HFF-Myc (cell line): ENCODE results near the gene PTPRJ.

ENCODE experiments used
- DNase-seq: peaks from one replicate; pipeline ENCODE4 v3.0.0-alpha.2; 2011; ENCODE audit warnings: low read depth; ENCODE audit errors: extremely low read depth
- H3K4me3 ChIP-seq: replicated peaks from 2 replicates; pipeline ENCODE4 v1.5.1; 2011; ENCODE audit warnings: low read depth, mild to moderate bottlenecking, control low read depth, low read length
- TF ChIP-seq, protein P1 (sequence below): IDR thresholded peaks from 2 replicates; pipeline ENCODE4 v1.5.1; 2012; ENCODE audit warnings: mild to moderate bottlenecking, low read depth, low read length, control low read depth; ENCODE audit errors: missing control alignments

PTPRJ gene

DNA sequence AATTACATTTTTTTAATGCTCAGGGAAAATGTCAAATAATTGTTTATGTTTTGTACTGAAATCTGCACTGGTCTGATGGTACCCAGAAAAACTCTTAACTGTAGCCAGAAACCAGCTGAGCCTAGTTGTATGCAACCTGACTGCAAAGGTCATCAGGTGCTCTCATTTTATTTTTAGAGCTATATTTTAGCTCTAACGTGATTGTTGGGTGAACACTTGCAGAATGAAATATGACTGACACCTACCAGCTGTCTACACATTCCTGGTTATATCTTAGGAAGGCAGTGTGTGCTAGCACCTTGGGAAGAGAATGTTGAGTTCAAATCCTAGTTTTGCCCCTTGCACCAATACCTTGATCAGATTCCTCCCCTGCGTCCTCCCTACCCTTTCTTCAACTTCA lies 23.6 kb downstream of the PTPRJ start:
- DNase-seq, result no peak
- H3K4me3 ChIP-seq, result no peak overlapping the region
- TF ChIP-seq, protein P1, sequence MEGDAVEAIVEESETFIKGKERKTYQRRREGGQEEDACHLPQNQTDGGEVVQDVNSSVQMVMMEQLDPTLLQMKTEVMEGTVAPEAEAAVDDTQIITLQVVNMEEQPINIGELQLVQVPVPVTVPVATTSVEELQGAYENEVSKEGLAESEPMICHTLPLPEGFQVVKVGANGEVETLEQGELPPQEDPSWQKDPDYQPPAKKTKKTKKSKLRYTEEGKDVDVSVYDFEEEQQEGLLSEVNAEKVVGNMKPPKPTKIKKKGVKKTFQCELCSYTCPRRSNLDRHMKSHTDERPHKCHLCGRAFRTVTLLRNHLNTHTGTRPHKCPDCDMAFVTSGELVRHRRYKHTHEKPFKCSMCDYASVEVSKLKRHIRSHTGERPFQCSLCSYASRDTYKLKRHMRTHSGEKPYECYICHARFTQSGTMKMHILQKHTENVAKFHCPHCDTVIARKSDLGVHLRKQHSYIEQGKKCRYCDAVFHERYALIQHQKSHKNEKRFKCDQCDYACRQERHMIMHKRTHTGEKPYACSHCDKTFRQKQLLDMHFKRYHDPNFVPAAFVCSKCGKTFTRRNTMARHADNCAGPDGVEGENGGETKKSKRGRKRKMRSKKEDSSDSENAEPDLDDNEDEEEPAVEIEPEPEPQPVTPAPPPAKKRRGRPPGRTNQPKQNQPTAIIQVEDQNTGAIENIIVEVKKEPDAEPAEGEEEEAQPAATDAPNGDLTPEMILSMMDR, result no peak

DNA sequence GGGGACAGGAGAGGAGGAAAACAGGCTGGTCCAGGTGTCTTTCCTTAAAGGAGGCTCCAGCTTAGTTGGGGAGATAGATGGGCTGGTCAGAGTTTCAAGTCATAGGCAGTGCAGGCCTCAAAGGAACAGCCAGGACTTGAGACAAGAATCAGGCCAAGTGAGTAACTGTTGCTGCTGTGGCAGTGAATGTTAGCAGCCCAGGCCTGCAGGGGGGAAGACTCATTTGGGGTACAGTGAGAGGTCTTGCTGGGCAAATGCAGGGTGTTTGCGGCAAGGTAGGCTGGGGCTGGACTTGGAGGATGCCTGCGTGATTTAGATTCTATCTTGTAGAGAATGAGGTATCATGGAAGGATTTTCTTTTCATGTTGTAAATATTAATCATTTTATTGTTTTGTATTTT lies 24.1 kb downstream of the PTPRJ start:
- TF ChIP-seq, protein P1, result no peak
- no peak for DNase-seq
- no peak overlapping the region for H3K4me3 ChIP-seq

- H3K4me3 ChIP-seq, result no peak overlapping the region
- no peak for DNase-seq
- TF ChIP-seq, protein P1, result no peak
Measured at GRCh38 chr11:48005136-48005535, 24.8 kb downstream of the PTPRJ start.

- TF ChIP-seq, protein P1, result no peak
- H3K4me3 ChIP-seq, result no peak overlapping the region
- DNase-seq, result no peak
Measured at GRCh38 chr11:48005831-48006270, 25.5 kb downstream of the PTPRJ start.

GRCh38 chr11:48006301-48006992 lies 26.1 kb downstream of the PTPRJ start:
- no peak for DNase-seq
- TF ChIP-seq, protein P1, result no peak
- no peak overlapping the region for H3K4me3 ChIP-seq

GRCh38 chr11:48007677-48008076 lies 27.3 kb downstream of the PTPRJ start:
- DNase-seq, result no peak
- TF ChIP-seq, protein P1, result no peak
- no peak overlapping the region for H3K4me3 ChIP-seq

- no peak for DNase-seq
- no peak overlapping the region for H3K4me3 ChIP-seq
- TF ChIP-seq, protein P1, result no peak
Measured at GRCh38 chr11:48008951-48009270, 28.6 kb downstream of the PTPRJ start.
